Hepatocyte (in vitro differentiated cells): Measurements from ENCODE around the gene DAAM2.

Experiments used
- CTCF ChIP-seq: fragments of 200-600 bp; sonication (generic); IDR thresholded peaks from 2 replicates; pipeline ENCODE4 v1.5.1; 2016; ENCODE audit warnings: antibody characterized with exemption, mild to moderate bottlenecking; ENCODE audit not compliant: poor library complexity
- EZH2 ChIP-seq: fragments of 200-600 bp; sonication (generic); IDR thresholded peaks from 2 replicates; pipeline ENCODE4 v1.6.1; 2016; ENCODE audit warnings: antibody characterized with exemption, mild to moderate bottlenecking, borderline replicate concordance
- EZH2phosphoT487 ChIP-seq: fragments of 200-600 bp; sonication (generic); IDR thresholded peaks from one replicate; pipeline ENCODE4 v1.6.1; 2018; ENCODE audit warnings: antibody characterized with exemption, mild to moderate bottlenecking, low read depth, moderate library complexity; ENCODE audit not compliant: unreplicated experiment, severe bottlenecking

- TF ChIP-seq EZH2 = no peak
- no peak for TF ChIP-seq CTCF
- TF ChIP-seq EZH2phosphoT487 = no peak
These were observed 42.7 kb downstream of the DAAM2 start for GRCh38 chr6:39834866-39835265.
